ENCODE data around the gene SUSD5.

The SUSD5 gene

GRCh38 chr3:33137691-33138090, 80.9 kb downstream of the SUSD5 start:
- Histone ChIP-seq H3K4me3 (ENCODE audit: low read depth, low read length) (no peak overlapping the region), H3K9me3 (no peaks in the 10 kb centered on the region), H3K36me3 (no peaks in the 10 kb centered on the region), H3K27me3 (no peaks in the 10 kb centered on the region), H3K4me1 (no peaks in the 10 kb centered on the region)
- TF ChIP-seq CTCF (IDR thresholded peaks at IDR 0.05; ENCODE audit: low read depth, low read length): no peak
- no peak for DNase-seq

GRCh38 chr3:33134026-33134625, 84.5 kb downstream of the SUSD5 start:
- Histone ChIP-seq H3K4me1 (no peaks in the 10 kb centered on the region), H3K27me3 (no peaks in the 10 kb centered on the region), H3K36me3 (no peaks in the 10 kb centered on the region), H3K9me3 (no peaks in the 10 kb centered on the region), H3K4me3 (ENCODE audit: low read depth, low read length) (no peak overlapping the region)
- DNase-seq: no peak
- TF ChIP-seq CTCF (IDR thresholded peaks at IDR 0.05; ENCODE audit: low read depth, low read length): no peak

GRCh38 chr3:33132019-33132360, 86.6 kb downstream of the SUSD5 start:
- H3K36me3 ChIP-seq: no peaks in the 10 kb centered on the region
- no peaks in the 10 kb centered on the region for H3K27me3 ChIP-seq
- no peaks in the 10 kb centered on the region for H3K4me1 ChIP-seq
- no peak for DNase-seq
- no peak for TF ChIP-seq CTCF (IDR thresholded peaks at IDR 0.05; ENCODE audit: low read depth, low read length)
- H3K9me3 ChIP-seq: no peaks in the 10 kb centered on the region
- H3K4me3 ChIP-seq (ENCODE audit: low read depth, low read length): no peak overlapping the region

- H3K27me3 ChIP-seq: no peaks in the 10 kb centered on the region
- TF ChIP-seq CTCF (IDR thresholded peaks at IDR 0.05; ENCODE audit: low read depth, low read length): peak; percentile 61
- peak; percentile 25 for DNase-seq
- H3K4me1 ChIP-seq: no peaks in the 10 kb centered on the region
- H3K9me3 ChIP-seq: no peaks in the 10 kb centered on the region
- H3K4me3 ChIP-seq (ENCODE audit: low read depth, low read length): no peak overlapping the region
- no peaks in the 10 kb centered on the region for H3K36me3 ChIP-seq
These were observed 87.1 kb downstream of the SUSD5 start for GRCh38 chr3:33131331-33132018.

GRCh38 chr3:33130144-33130543, 88.5 kb downstream of the SUSD5 start:
- Histone ChIP-seq H3K4me3 (ENCODE audit: low read depth, low read length) (no peak overlapping the region), H3K27me3 (no peaks in the 10 kb centered on the region), H3K9me3 (no peaks in the 10 kb centered on the region), H3K36me3 (no peaks in the 10 kb centered on the region), H3K4me1 (no peaks in the 10 kb centered on the region)
- no peak for TF ChIP-seq CTCF (IDR thresholded peaks at IDR 0.05; ENCODE audit: low read depth, low read length)
- DNase-seq: no peak

GRCh38 chr3:33128706-33129105, 89.9 kb downstream of the SUSD5 start:
- no peaks in the 10 kb centered on the region for H3K27me3 ChIP-seq
- H3K4me3 ChIP-seq (ENCODE audit: low read depth, low read length): no peak overlapping the region
- H3K9me3 ChIP-seq: no peaks in the 10 kb centered on the region
- no peak for TF ChIP-seq CTCF (IDR thresholded peaks at IDR 0.05; ENCODE audit: low read depth, low read length)
- no peaks in the 10 kb centered on the region for H3K4me1 ChIP-seq
- no peaks in the 10 kb centered on the region for H3K36me3 ChIP-seq
- no peak for DNase-seq

Data from BE2C (cell line).